GM19099 (cell line): ENCODE results near the gene LPAR1.

Source experiments
- POLR2A ChIP-seq: IDR thresholded peaks from 3 replicates; pipeline ENCODE4 v1.6.1; 2011; ENCODE audit warnings: low read depth; ENCODE audit not compliant: insufficient read length; ENCODE audit errors: extremely low read depth

LPAR1 gene

DNA sequence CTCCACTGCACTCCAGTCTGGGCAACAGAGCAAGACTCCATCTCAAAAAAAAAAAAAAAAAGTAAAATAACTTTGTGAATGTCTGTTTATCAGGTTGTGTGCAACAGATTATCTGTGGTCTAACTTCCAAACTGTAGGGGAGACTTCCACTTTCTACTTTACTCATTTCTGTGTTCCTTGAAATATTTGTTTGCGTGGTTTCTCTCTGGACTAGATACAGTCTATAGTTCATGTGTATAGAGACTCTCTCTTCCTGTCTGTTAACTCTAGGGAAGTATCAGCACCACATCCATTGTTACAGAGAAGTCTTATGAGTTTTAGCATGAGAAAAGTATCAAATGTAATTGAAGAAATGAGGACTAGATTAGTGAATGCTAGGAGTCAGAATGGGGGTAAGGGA lies 168.3 kb downstream of the LPAR1 start:
- TF ChIP-seq POLR2A: no peak

DNA sequence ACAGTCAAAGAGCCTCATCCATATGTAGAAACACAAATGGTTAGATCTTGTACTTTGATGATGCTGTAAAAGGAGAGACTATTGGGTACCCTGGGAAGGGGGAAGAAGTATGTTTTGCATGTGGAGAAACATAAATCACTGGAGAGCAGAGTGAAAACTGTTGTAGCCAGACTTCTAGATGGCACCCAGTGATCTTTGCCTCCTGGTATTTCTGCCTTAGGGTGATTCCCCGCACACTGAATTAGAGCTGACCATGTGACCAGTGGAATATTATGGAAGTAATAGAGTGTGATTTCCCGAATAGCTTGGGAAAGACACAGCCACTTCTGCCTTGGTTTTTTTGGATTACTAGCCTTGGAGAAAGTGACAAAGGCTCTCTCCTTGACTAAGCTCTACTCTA lies 174.3 kb downstream of the LPAR1 start:
- no peak for TF ChIP-seq POLR2A

DNA sequence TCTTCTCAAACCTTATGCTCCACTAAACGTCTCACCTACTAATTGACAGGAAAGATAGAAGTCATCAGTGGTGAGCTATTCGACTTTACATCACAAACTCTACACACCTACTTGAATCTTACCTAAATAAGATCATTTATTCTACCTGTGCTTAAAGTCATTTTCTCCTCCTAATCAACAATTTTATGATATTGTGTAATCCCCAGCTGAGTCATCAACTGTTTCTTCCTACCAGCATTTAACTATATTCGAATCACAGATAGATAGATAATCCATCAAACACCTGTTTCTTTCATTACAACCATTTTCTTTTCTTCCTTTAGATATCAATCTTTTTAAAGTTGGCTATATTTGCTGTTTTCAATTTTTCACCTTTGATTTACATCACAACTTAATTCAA lies 181.5 kb downstream of the LPAR1 start:
- no peak for TF ChIP-seq POLR2A

DNA sequence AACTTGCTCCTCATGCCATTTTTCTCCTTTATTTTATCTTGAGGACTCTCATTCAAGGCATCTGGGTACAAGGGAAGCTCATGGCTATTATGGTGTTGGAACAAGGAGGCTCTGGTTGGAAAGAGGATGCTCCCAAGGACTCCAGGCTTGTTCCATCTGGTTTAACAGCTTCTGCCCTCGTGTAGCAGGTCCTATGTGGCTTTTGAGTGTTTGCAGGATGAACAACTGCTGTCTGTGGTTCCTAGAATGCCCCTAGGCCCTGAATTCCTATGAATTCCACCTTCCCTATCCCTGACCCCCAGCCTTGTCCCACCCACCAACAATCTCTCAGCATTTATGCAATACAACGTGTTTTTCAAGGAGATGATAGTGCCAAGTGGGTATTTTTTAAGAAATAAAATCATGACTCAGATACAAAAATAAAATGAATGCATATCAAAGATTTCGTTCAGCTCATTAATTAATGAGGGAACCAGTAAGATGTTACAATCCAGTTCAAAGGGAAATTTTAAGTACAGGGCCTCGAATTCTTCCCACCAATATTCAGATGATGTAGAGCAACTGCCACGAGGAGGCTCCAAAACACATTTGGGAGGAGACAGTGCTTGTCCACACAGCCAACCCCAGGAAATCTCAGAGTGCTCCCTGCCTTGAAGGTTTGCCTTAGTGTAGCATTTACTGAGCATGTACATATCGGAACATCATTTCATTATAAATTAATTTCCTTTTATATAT lies 187.7 kb downstream of the LPAR1 start:
- TF ChIP-seq POLR2A: no peak

DNA sequence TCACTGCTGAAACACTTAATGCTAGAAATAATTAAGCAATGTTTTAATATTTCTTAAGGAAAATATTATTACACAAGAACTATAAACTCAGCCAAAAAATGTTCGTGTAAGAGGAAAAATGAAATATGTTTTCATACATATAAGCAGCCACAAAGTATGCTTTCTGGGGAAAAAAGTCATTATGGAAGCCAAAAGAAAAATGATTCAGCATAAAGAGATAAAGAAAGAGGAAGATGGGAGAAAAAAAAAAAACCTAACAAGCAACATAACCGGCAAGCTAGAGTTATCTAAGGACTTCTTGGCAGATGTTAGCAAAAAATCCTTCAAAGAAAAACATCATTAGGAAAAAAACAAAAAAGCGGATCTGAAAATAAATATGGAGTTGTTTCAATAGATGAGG lies 190.6 kb downstream of the LPAR1 start:
- TF ChIP-seq POLR2A: no peak

DNA sequence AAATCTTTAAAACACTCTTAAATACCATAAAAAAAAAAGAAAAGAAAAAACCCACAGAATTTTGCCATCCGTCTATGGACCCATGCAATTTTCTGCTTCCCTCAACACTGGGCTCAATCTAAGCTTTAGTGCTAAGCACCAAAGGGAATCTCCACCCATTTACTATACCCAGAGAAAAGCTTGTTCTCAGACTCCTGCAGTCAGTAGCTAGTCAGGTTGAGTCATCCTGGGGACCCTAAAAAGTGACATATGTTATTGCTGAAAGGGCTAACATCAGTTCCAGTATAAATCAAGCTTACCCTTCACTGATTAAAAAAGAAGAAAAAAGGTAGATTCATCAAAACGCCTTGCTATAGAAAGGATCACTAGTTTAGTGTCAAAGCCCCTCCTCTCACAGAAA lies 192.1 kb downstream of the LPAR1 start:
- no peak for TF ChIP-seq POLR2A

DNA sequence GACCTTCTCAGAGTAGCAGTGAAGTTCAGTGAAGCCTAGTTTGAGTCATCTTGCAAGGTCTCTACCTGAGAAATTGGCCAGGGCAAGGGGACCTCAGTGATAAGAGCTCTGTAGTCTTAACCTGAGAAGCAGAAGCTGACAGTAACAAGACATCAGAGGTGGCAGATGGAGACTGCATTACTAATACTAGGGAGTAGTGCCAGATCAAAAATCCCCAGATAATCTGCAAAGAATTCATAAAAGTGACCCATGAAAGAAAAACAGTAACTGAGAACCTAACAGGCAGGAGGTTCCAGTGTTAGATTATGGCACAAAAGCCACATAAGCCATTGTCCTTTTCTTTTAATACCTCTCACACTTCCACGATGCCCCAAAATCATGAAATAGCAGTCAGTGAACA lies 194.1 kb downstream of the LPAR1 start:
- no peak for TF ChIP-seq POLR2A

DNA sequence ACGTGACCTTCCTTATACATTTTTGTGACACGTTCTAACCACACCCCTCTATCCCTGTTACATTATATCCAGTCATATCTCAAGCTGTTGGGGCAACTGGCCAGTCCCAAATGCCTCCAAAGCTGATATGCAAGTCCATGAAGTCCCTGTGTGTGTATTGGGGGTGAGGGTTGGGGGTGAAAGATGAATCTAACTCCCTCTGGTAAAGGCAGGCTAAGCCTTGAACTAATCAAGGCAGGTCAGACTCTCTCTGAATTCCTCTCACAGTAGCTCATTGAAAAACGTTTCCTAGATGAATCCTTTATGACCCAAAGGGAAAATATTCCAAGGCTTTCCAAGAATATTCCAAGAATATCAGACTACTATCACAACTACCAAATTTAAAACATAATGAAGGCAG lies 195.3 kb downstream of the LPAR1 start:
- TF ChIP-seq POLR2A: no peak

DNA sequence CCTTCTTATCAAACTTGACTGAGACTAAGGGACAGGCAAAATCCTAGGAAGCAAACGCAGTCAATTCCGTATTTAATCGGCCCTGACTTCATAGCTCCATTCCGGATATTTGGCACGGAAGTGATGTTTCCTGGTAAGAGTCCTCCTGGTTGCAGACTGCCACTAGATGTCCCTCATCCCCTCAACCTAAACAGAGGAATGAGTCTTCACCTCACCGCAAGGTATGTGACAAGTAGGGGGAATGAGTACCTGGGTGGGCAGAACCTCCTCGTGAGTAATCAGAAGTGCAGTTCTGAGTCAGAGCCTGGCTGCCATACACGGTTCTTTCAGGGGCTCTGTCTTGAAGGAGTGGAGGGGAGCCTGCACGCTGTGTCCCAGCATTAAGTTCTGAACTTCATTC lies 196.1 kb downstream of the LPAR1 start:
- no peak for TF ChIP-seq POLR2A

DNA sequence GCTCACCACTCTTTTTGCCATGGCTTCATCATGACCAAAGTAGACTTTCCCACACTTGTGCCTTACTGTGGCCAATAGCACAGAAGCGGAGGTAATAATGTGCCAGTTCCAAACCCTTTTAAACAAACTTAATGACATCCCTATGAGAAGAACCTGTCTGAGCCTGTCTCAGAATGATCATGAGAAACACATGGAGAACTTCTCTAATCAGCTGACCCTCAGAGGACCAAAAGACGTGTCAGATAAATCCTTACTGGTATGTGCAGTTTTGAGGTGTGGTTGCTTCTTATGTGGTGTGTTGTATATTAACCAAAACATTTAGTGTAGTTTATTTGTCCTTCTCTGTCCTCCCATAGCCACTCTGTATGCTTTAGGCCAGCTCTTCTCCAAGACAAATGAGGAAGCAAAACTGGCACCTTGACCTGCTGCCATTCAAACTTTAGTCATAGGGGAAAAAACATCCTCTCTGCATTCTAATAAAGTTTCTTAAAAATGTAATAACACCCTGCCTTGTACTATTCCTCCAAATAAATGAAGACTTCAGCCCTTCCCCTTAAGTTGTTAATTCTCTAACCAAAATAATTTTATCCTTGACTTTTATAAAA lies 200.8 kb downstream of the LPAR1 start:
- TF ChIP-seq POLR2A: no peak

DNA sequence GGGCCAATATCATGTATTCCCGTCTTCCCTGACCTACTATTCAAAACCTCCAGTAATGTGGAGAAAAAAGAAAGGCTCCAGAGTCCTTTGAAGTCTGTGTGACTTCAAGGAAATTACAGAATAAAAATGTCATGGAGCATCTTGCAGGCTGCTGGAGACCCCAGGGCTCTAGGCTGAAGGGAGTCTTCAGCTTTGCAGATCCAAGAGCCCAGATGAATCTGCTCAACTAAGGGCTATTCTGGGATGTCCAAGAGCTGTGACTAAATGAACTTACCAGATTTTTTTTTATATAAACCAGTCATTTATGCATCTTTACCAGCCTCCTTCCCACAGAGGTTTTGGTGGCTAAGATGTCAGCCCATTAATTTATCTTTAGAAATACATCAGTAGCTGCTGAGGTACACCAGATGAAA lies 202.4 kb downstream of the LPAR1 start:
- no peak for TF ChIP-seq POLR2A

DNA sequence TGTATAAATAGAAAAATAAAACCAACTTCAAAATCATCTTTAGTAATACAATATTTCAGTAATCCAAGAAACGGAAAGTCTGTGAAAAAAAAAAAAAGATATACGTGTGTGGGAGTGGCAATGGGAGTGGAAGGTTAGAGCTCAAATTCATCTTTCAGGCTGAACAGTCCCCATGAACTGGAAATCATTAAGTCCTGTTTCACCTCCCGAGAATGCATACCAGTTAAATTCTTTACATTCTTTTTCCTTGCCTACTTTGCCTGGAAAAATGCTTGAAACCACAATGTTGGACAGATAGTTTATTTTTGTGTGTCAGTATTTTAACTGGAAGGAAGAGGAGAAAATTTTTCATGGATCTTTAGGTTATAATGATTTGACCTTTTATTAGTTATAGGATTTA lies 202.9 kb downstream of the LPAR1 start:
- TF ChIP-seq POLR2A: no peak

DNA sequence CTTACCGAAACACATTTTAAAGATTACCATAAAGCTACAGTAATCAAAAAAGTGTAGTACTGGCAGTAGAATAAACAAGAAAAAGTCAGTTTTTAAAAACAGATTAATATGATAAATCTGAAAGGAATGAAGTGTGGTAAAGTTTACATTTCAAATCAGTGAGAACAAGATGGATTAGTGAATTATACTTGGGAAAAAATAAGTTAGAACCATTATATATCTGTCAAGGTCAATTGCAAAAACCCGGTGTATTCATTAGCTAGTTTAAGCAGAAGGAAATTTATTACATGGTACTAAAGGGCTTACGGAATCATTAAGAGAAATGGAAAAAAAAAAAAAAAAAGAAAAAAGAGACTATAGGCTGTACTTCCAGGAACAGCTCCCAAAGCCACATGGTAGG lies 205.3 kb downstream of the LPAR1 start:
- TF ChIP-seq POLR2A: no peak

DNA sequence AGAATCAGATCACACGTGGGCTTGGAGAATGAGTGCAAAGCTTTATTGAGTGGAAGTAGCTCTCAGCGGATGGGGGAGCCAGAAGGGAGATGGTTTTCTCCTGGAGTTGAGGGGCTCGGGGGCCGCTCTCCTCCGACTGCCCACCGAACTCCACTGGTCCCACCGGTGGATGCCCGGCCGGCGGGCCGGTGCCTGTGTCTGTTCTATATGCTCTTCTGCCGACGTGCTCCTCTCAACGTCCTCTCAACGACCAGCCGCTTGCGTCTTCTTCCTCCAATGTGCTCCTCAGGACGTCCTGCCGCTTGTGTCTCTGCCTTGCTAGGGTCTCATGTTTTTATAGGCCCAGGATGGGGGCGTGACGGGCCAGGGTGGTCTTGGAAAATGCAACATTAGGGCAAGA lies 207.8 kb downstream of the LPAR1 start:
- no peak for TF ChIP-seq POLR2A

DNA sequence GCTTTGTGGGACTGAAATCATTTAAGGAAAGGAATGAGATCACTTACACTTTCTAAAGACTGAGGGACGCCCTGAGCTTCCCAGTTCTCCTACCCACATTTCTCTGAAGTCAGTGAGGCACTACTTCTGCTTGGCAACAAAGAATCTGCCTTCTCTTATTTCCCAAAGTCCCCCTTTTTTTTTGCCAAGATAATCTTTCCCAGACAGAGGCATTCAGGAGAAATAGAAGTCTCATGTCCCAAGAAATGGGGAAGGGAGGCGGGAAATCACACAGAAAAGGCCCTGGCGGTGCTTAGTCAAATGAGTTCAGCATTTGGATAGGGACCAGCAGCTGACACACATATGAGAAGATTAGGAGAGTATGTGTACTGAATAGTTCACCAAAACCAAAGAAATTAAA lies 210.0 kb downstream of the LPAR1 start:
- no peak for TF ChIP-seq POLR2A

DNA sequence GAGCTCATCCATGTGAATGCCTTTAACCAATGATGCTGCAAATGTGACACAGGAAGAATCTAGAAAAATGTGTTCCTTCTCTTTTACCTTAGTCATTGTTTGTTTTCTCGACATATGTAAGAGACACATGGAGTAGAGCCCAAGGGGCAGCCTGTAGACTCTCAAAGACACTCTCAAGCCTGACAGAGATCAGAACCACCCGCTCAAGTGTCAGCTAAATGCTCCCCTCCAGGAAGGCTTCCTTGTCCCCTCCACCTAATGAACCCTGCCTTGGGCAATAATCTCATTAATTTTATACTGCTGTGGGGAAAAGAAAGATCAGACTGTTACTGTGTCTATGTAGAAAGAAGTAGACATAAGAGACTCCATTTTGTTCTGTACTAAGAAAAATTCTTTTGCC lies 212.3 kb downstream of the LPAR1 start:
- no peak for TF ChIP-seq POLR2A
